ENCODE results near the gene C1orf232.

DNA sequence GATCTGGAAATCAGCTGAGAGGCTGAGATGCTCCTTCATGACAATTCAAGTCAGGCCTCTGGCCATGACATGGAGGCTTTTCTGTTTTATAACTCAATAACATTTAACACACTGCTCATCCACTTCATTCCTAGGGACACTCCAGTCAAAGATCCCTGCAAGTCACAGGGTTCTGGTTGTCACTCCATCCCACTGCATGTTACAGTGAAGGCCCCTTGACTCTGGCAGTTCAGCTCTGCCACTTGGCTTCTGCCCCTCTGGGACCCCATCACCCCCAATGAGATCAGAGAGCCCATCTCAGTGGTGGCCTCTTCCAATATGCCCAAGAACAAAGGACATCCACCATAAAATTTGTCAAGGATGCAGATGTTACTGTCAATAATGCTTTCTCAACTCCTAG is 19.9 kb downstream of the C1orf232 start:
- TF ChIP-seq, protein P1, sequence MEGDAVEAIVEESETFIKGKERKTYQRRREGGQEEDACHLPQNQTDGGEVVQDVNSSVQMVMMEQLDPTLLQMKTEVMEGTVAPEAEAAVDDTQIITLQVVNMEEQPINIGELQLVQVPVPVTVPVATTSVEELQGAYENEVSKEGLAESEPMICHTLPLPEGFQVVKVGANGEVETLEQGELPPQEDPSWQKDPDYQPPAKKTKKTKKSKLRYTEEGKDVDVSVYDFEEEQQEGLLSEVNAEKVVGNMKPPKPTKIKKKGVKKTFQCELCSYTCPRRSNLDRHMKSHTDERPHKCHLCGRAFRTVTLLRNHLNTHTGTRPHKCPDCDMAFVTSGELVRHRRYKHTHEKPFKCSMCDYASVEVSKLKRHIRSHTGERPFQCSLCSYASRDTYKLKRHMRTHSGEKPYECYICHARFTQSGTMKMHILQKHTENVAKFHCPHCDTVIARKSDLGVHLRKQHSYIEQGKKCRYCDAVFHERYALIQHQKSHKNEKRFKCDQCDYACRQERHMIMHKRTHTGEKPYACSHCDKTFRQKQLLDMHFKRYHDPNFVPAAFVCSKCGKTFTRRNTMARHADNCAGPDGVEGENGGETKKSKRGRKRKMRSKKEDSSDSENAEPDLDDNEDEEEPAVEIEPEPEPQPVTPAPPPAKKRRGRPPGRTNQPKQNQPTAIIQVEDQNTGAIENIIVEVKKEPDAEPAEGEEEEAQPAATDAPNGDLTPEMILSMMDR (conservative IDR thresholded peaks at IDR 0.05; ENCODE audit: low read depth, low read length) = no peak
- TF ChIP-seq CHD1 (IDR thresholded peaks at IDR 0.05; ENCODE audit: low read depth, low read length) (no peak), CEBPB (IDR thresholded peaks at IDR 0.05; ENCODE audit: low read depth, low read length) (no peak), POLR2A (IDR thresholded peaks at IDR 0.05; ENCODE audit: low read depth, low read length) (no peak), NFE2L2 (IDR thresholded peaks at IDR 0.05; ENCODE audit: low read depth, low read length) (no peak), RFX5 (IDR thresholded peaks at IDR 0.05; ENCODE audit: low read depth, low read length) (no peak), BHLHE40 (IDR thresholded peaks at IDR 0.05; ENCODE audit: low read depth, low read length) (no peak), MXI1 (IDR thresholded peaks at IDR 0.05; ENCODE audit: borderline replicate concordance, low read depth, low read length) (no peak), ELK1 (IDR thresholded peaks at IDR 0.05; ENCODE audit: borderline replicate concordance, low read depth, low read length) (no peak), MAZ (IDR thresholded peaks at IDR 0.05; ENCODE audit: borderline replicate concordance, low read depth, low read length) (no peak), SMC3 (IDR thresholded peaks at IDR 0.05; ENCODE audit: low read depth, low read length) (no peak), MAFK (IDR thresholded peaks at IDR 0.05; ENCODE audit: low read depth, low read length) (no peak), USF2 (IDR thresholded peaks at IDR 0.05; ENCODE audit: low read depth, low read length) (no peak), RAD21 (IDR thresholded peaks at IDR 0.05; ENCODE audit: low read length) (no peak)

All from IMR-90 (cell line).